ENCODE data around the gene LYPD8.

Gene LYPD8

GRCh38 chr1:248753708-248754280, 1.8 kb downstream of the LYPD8 start:
- no peak overlapping the region for H3K9ac ChIP-seq
- H3K36me3 ChIP-seq (ENCODE audit: insufficient read depth): no peaks in the 10 kb centered on the region
- no peak overlapping the region for H3K4me3 ChIP-seq (IDR thresholded peaks at IDR 0.05; ENCODE audit: insufficient read depth, low read depth, low read length)
- H3K4me1 ChIP-seq (ENCODE audit: low read depth, poor library complexity, severe bottlenecking): no peaks in the 10 kb centered on the region
- no peaks in the 10 kb centered on the region for H3K79me2 ChIP-seq (ENCODE audit: insufficient read depth, low read depth)
- H4K20me1 ChIP-seq (ENCODE audit: insufficient read depth): no peaks in the 10 kb centered on the region
- H3K27me3 ChIP-seq (ENCODE audit: insufficient read depth, low read depth): no peaks in the 10 kb centered on the region
- H3K4me2 ChIP-seq: no peak overlapping the region
- H3K27ac ChIP-seq: no peak overlapping the region
- H2AFZ ChIP-seq (ENCODE audit: low read depth): no peak overlapping the region
- TF ChIP-seq CTCF (conservative IDR thresholded peaks at IDR 0.05; ENCODE audit: low read depth, low read length): no peak

- Histone ChIP-seq H3K4me1 (ENCODE audit: low read depth, poor library complexity, severe bottlenecking) (no peaks in the 10 kb centered on the region), H3K4me2 (no peak overlapping the region), H3K27me3 (ENCODE audit: insufficient read depth, low read depth) (no peaks in the 10 kb centered on the region), H3K27ac (no peak overlapping the region), H3K4me3 (IDR thresholded peaks at IDR 0.05; ENCODE audit: insufficient read depth, low read depth, low read length) (no peak overlapping the region), H2AFZ (ENCODE audit: low read depth) (no peak overlapping the region), H3K79me2 (ENCODE audit: insufficient read depth, low read depth) (no peaks in the 10 kb centered on the region), H3K9ac (no peak overlapping the region), H4K20me1 (ENCODE audit: insufficient read depth) (no peaks in the 10 kb centered on the region), H3K36me3 (ENCODE audit: insufficient read depth) (no peaks in the 10 kb centered on the region)
- no peak for TF ChIP-seq CTCF (conservative IDR thresholded peaks at IDR 0.05; ENCODE audit: low read depth, low read length)
Observed at GRCh38 chr1:248753029-248753594, 2.4 kb downstream of the LYPD8 start.

- H3K27me3 ChIP-seq (ENCODE audit: insufficient read depth, low read depth): no peaks in the 10 kb centered on the region
- no peak for TF ChIP-seq CTCF (conservative IDR thresholded peaks at IDR 0.05; ENCODE audit: low read depth, low read length)
- no peak overlapping the region for H3K9ac ChIP-seq
- no peaks in the 10 kb centered on the region for H3K36me3 ChIP-seq (ENCODE audit: insufficient read depth)
- no peak overlapping the region for H2AFZ ChIP-seq (ENCODE audit: low read depth)
- H3K4me3 ChIP-seq (IDR thresholded peaks at IDR 0.05; ENCODE audit: insufficient read depth, low read depth, low read length): no peak overlapping the region
- H3K79me2 ChIP-seq (ENCODE audit: insufficient read depth, low read depth): no peaks in the 10 kb centered on the region
- no peaks in the 10 kb centered on the region for H4K20me1 ChIP-seq (ENCODE audit: insufficient read depth)
- H3K4me2 ChIP-seq: no peak overlapping the region
- H3K4me1 ChIP-seq (ENCODE audit: low read depth, poor library complexity, severe bottlenecking): no peaks in the 10 kb centered on the region
- H3K27ac ChIP-seq: no peak overlapping the region
Observed at GRCh38 chr1:248752161-248753028, 3.2 kb downstream of the LYPD8 start.

GRCh38 chr1:248751635-248752034, 3.9 kb downstream of the LYPD8 start:
- H3K4me1 ChIP-seq (ENCODE audit: low read depth, poor library complexity, severe bottlenecking): no peaks in the 10 kb centered on the region
- H3K9ac ChIP-seq: no peak overlapping the region
- no peak for TF ChIP-seq CTCF (conservative IDR thresholded peaks at IDR 0.05; ENCODE audit: low read depth, low read length)
- H3K79me2 ChIP-seq (ENCODE audit: insufficient read depth, low read depth): no peaks in the 10 kb centered on the region
- H3K36me3 ChIP-seq (ENCODE audit: insufficient read depth): no peaks in the 10 kb centered on the region
- no peak overlapping the region for H3K4me3 ChIP-seq (IDR thresholded peaks at IDR 0.05; ENCODE audit: insufficient read depth, low read depth, low read length)
- H3K4me2 ChIP-seq: no peak overlapping the region
- H2AFZ ChIP-seq (ENCODE audit: low read depth): no peak overlapping the region
- H4K20me1 ChIP-seq (ENCODE audit: insufficient read depth): no peaks in the 10 kb centered on the region
- no peak overlapping the region; the same call in 1 of the 2 replicates for H3K27ac ChIP-seq
- no peaks in the 10 kb centered on the region for H3K27me3 ChIP-seq (ENCODE audit: insufficient read depth, low read depth)

All from KMS-11 (cell line).